ENCODE data around the gene ACTR2.
"Not testable (repeated sequence)": the region's sequence is repeated elsewhere in the genome, so short reads cannot be mapped to it uniquely, and the experiment has no call there.

Gene ACTR2

GRCh38 chr2:65231121-65231520, 3.5 kb downstream of the ACTR2 start:
- peak; percentile 71 for DNase-seq (ENCODE audit: low read depth)

- peak; percentile 64 for DNase-seq (ENCODE audit: low read depth)
These were observed 4.4 kb downstream of the ACTR2 start for GRCh38 chr2:65231892-65232477.

- DNase-seq (ENCODE audit: low read depth), result peak; percentile 93
These were observed 5.0 kb downstream of the ACTR2 start for GRCh38 chr2:65232636-65233035.

GRCh38 chr2:65240657-65241056, 13.0 kb downstream of the ACTR2 start:
- DNase-seq (ENCODE audit: low read depth), result no peak

- not testable (repeated sequence) for DNase-seq (ENCODE audit: low read depth)
These were observed 16.8 kb downstream of the ACTR2 start for GRCh38 chr2:65244452-65244851.

GRCh38 chr2:65252640-65253039, 25.0 kb downstream of the ACTR2 start:
- no peak for DNase-seq (ENCODE audit: low read depth)

- DNase-seq (ENCODE audit: low read depth), result no peak
These were observed 27.7 kb downstream of the ACTR2 start for GRCh38 chr2:65255356-65255755.

- DNase-seq (ENCODE audit: low read depth), result no peak
These were observed 28.4 kb downstream of the ACTR2 start for GRCh38 chr2:65256054-65256453.

- not testable (repeated sequence) for DNase-seq (ENCODE audit: low read depth)
These were observed 30.2 kb downstream of the ACTR2 start for GRCh38 chr2:65257866-65258265.

- DNase-seq (ENCODE audit: low read depth), result peak; percentile 43
These were observed 34.0 kb downstream of the ACTR2 start for GRCh38 chr2:65261676-65262075.

GRCh38 chr2:65263262-65263661, 35.6 kb downstream of the ACTR2 start:
- peak; percentile 61 for DNase-seq (ENCODE audit: low read depth)

- no peak for DNase-seq (ENCODE audit: low read depth)
These were observed 36.4 kb downstream of the ACTR2 start for GRCh38 chr2:65263986-65264385.

- peak; percentile 82 for DNase-seq (ENCODE audit: low read depth)
These were observed 37.4 kb downstream of the ACTR2 start for GRCh38 chr2:65264821-65265670.

GRCh38 chr2:65265671-65266045, 38.0 kb downstream of the ACTR2 start:
- no peak for DNase-seq (ENCODE audit: low read depth)

- DNase-seq (ENCODE audit: low read depth), result no peak
These were observed 39.4 kb downstream of the ACTR2 start for GRCh38 chr2:65267008-65267407.

- no peak for DNase-seq (ENCODE audit: low read depth)
These were observed 41.3 kb downstream of the ACTR2 start for GRCh38 chr2:65268957-65269356.

- no peak for DNase-seq (ENCODE audit: low read depth)
These were observed 45.7 kb downstream of the ACTR2 start for GRCh38 chr2:65273344-65273743.

GRCh38 chr2:65275141-65275915, 47.7 kb downstream of the ACTR2 start:
- no peak for DNase-seq (ENCODE audit: low read depth)

- DNase-seq (ENCODE audit: low read depth), result no peak
These were observed 49.0 kb downstream of the ACTR2 start for GRCh38 chr2:65276609-65277008.

GRCh38 chr2:65277118-65277517, 49.5 kb downstream of the ACTR2 start:
- no peak for DNase-seq (ENCODE audit: low read depth)

- peak; percentile 47 for DNase-seq (ENCODE audit: low read depth)
These were observed 50.3 kb downstream of the ACTR2 start for GRCh38 chr2:65277791-65278483.

- peak; percentile 63 for DNase-seq (ENCODE audit: low read depth)
These were observed 50.9 kb downstream of the ACTR2 start for GRCh38 chr2:65278531-65278981.
